K562 (cell line): Measurements from ENCODE around the gene CDH3. TPM values are rescaled to one million over a fixed set of nuclear protein-coding genes. Genes with fewer than 3 reads are reported as not detected.

ENCODE experiments used
- ATAC-seq: fragments of 200-7000 bp; cut with Tn5 transposase; 3 replicates; pipeline ENCODE4 v1.9.1; 2020; ENCODE audit warnings: moderate library complexity
- BruUV-seq: library from RNA; stranded (reverse); fragments of 400-500 nt; replicated peaks from 2 replicates; lab custom pipeline; 2021; lab: Mats Ljungman, UMichigan
- CTCF ChIA-PET: fragments of 300-600 bp; formaldehyde crosslinking; extraction: SDS; loops from one replicate; lab custom pipeline; 2021; ENCODE audit warnings: low intra/inter-chr PET ratio; lab: Yijun Ruan, JAX
- POLR2A ChIA-PET: fragments of 300-600, 350-650 bp; sonication (Branson Sonifier 250); formaldehyde crosslinking; extraction: SDS; loops from one replicate; lab custom pipeline; 2021; ENCODE audit warnings: antibody characterized with exemption, inconsistent platforms; lab: Yijun Ruan, JAX
- DNase-seq, 4 experiments: peaks; one replicate each; pipeline versions ENCODE4 v3.0.0 to v3.0.0-alpha.2; 2011 to 2018; ENCODE audit warnings: low spot score in 3 of 4, mixed read lengths in 3 of 4; ENCODE audit errors: extremely low read depth in 1 of 4
- FAIRE-seq: peaks from 2 replicates; lab custom pipeline; 2011; peaks lifted over from hg19 to GRCh38; lab: Jason Lieb, UNC
- H2AFZ ChIP-seq: 2 replicates; pipeline ENCODE4 v1.6.0; 2011; ENCODE audit warnings: low read depth, low read length, control low read depth, inconsistent platforms
- H3K27ac ChIP-seq: fragments of 200-600 bp; 3 replicates; pipeline ENCODE4 v1.8.0; 2011; ENCODE audit warnings: low read depth, mild to moderate bottlenecking, control low read depth, inconsistent platforms, low read length, moderate library complexity, mixed read lengths; ENCODE audit errors: extremely low read depth
- H3K27me3 ChIP-seq, 2 experiments: fragments of 300-600 bp in 1 of 2; 2 replicates in 1 of 2; 3 replicates in 1 of 2; pipeline versions ENCODE4 v1.6.0 to v1.8.0; 2011; ENCODE audit warnings: inconsistent platforms in 2 of 2, low read length in 2 of 2, mild to moderate bottlenecking in 1 of 2, mixed read lengths in 1 of 2, moderate library complexity in 1 of 2; ENCODE audit not compliant: control insufficient read depth in 2 of 2, insufficient read depth in 2 of 2
- H3K36me3 ChIP-seq: fragments of 300-600 bp; 3 replicates; pipeline ENCODE4 v1.8.0; 2011; ENCODE audit warnings: mild to moderate bottlenecking, low read length, inconsistent platforms; ENCODE audit not compliant: control insufficient read depth, insufficient read depth
- H3K4me1 ChIP-seq, 2 experiments: fragments of 200-600 bp in 1 of 2; replicated peaks in 1 of 2; 2 replicates in 1 of 2; 3 replicates in 1 of 2; pipeline versions ENCODE4 v1.5.1 to v1.8.0; 2011; ENCODE audit warnings: inconsistent platforms in 2 of 2, low read length in 2 of 2, mild to moderate bottlenecking in 1 of 2, mixed read lengths in 1 of 2, moderate library complexity in 1 of 2; ENCODE audit not compliant: control insufficient read depth in 2 of 2, insufficient read depth in 2 of 2
- H3K4me2 ChIP-seq: 2 replicates; pipeline ENCODE4 v1.6.1; 2011; ENCODE audit warnings: low read length, control low read depth, inconsistent platforms, mixed read lengths; ENCODE audit not compliant: insufficient read depth
- H3K4me3 ChIP-seq: fragments of 200-600 bp; sonication (generic), shearing (Covaris generic); 2 replicates; pipeline ENCODE4 v1.5.1; 2016; ENCODE audit warnings: control low read depth, inconsistent platforms
- H3K79me2 ChIP-seq: fragments of 200-600 bp; 3 replicates; pipeline ENCODE4 v1.8.0; 2011; ENCODE audit warnings: low read length, inconsistent platforms; ENCODE audit not compliant: control insufficient read depth, insufficient read depth
- H3K9ac ChIP-seq, 2 experiments: 2 replicates each; pipeline versions ENCODE4 v1.6.0 to v1.6.1; 2011; ENCODE audit warnings: low read depth in 2 of 2, low read length in 2 of 2, control low read depth in 1 of 2, inconsistent platforms in 1 of 2, mild to moderate bottlenecking in 1 of 2, mixed read lengths in 1 of 2; ENCODE audit not compliant: insufficient read depth in 1 of 2
- H3K9me1 ChIP-seq: one replicate; pipeline ENCODE4 v1.6.0; 2011; ENCODE audit warnings: inconsistent platforms, mild to moderate bottlenecking, low read length, moderate library complexity; ENCODE audit not compliant: control insufficient read depth, insufficient read depth
- H3K9me3 ChIP-seq: replicated peaks from 2 replicates; pipeline ENCODE4 v1.5.1; 2011; ENCODE audit warnings: low read depth, low read length, inconsistent platforms; ENCODE audit not compliant: control insufficient read depth, insufficient read depth
- H4K20me1 ChIP-seq: replicated peaks from 2 replicates; pipeline ENCODE4 v1.6.1; 2011; ENCODE audit warnings: low read length, inconsistent platforms, mixed read lengths; ENCODE audit not compliant: control insufficient read depth, insufficient read depth
- BACH1 ChIP-seq: fragments of 200-800 bp; sonication (Bioruptor generic); IDR thresholded peaks from 2 replicates; pipeline ENCODE4 v1.6.1; 2016; ENCODE audit warnings: missing genetic modification characterization, missing compliant biosample characterization
- CCAR2 ChIP-seq: fragments of 200-400 bp; formaldehyde crosslinking; IDR thresholded peaks from 2 replicates; pipeline ENCODE4 v1.6.1; 2017; ENCODE audit warnings: mild to moderate bottlenecking, low read depth, low read length
- NR4A1 ChIP-seq, 2 experiments: fragments of 250-450 bp in 1 of 2; fragments of 450-650 bp in 1 of 2; sonication (Bioruptor Pico) in 1 of 2; IDR thresholded peaks; 2 replicates each; pipeline versions ENCODE4 v1.4.0 to v1.6.1; 2016 to 2020; ENCODE audit warnings: mild to moderate bottlenecking in 2 of 2, missing compliant biosample characterization in 1 of 2, missing genetic modification characterization in 1 of 2, moderate library complexity in 1 of 2
- POU5F1 ChIP-seq: fragments of 150-350 bp; IDR thresholded peaks from 2 replicates; pipeline ENCODE4 v1.6.1; 2014; ENCODE audit warnings: borderline replicate concordance, low read length, low read depth, mild to moderate bottlenecking; ENCODE audit not compliant: partially characterized antibody
- ZFP91 ChIP-seq: sonication (generic); formaldehyde crosslinking; IDR thresholded peaks from 2 replicates; pipeline ENCODE4 v1.8.0; 2022; ENCODE audit warnings: mild to moderate bottlenecking, missing genetic modification reagents
- WGBS: fragments of 100-300 bp; shearing (Covaris generic); methylation state at CpG from one replicate; pipeline ENCODE4 v1.1.6; 2016; ENCODE audit warnings: low coverage, mixed read lengths; ENCODE audit not compliant: insufficient coverage; ENCODE audit errors: missing lambda C conversion rate; 5-methylcytosine and 5-hydroxymethylcytosine counted together
- in situ Hi-C: fragments of 300-500 bp; cut with MboI; formaldehyde crosslinking; loops from 4 replicates; pipeline ENCODE4 v1.15.0; 2018; ENCODE audit warnings: inconsistent platforms, mixed read lengths
- intact Hi-C: fragments of 100-400 bp; cut with micrococcal nuclease; formaldehyde crosslinking; loops from 2 replicates; pipeline ENCODE4 v1.14.2; 2022
- polyA plus RNA-seq, 8 experiments: library from polyadenylated mRNA; depleted of rRNA in 4 of 8; stranded (reverse) in 5 of 8; unstranded in 3 of 8; fragments of >200 nt; fragmentation: Nextera tagmentation in 2 of 8; fragmentation: Illumina TruSeq in 1 of 8; extraction: Ambion mirVana in 2 of 8; extraction: Trizol in 1 of 8; gene quantifications; 2 replicates each; pipeline versions ENCODE4 v1.2.1 to v1.2.3, GENCODE V29; 2011 to 2014; ENCODE audit warnings: inconsistent platforms in 1 of 8, missing spikeins in 1 of 8
- total RNA-seq, 7 experiments: library from RNA; depleted of rRNA in 6 of 7; stranded (reverse); fragments of >200 nt in 6 of 7; fragmentation: Illumina TruSeq in 2 of 7; extraction: Trizol in 2 of 7; gene quantifications; 2 replicates each; pipeline versions ENCODE4 v1.2.1 to v1.2.3, GENCODE V29; 2011 to 2021; ENCODE audit warnings: low replicate concordance in 1 of 7
- TF ChIP-seq, protein P1 (sequence below), 2 experiments: fragments of 450-650 bp; IDR thresholded peaks; 2 replicates each; pipeline ENCODE4 v1.6.1; 2018; ENCODE audit warnings: mild to moderate bottlenecking in 2 of 2, low read depth in 1 of 2; ENCODE audit not compliant: partially characterized antibody in 2 of 2

CDH3 gene
- total and polyA plus RNA-seq, 9 of the 15 experiments (the other 6 are each of a cell fraction or from before 2014, with no cell fraction given) = 0.06 to 0.09 TPM; not detected in 7

DNA sequence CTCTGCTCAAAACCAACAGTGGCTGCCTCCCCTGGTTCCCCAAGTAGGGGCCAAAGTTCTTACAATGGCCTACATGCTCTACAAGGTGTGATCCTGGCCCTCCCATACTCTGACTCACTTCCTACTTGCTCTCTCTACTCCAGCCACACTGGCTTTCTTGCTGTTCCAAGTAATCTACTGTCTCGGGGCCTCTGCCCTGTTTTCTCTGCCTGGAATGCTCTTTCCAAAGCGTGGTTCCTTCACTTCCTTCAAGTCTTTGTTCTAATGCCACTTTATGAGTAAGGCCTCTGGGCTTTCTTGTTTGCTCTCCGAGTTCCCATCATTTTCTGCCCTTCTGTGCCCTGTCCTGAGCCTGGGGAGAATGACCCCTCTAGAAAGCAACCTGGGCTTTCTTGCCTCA lies 4.1 kb upstream of the CDH3 start:
- intact Hi-C loops = no loop called here
- ChIA-PET CTCF (no interaction called here), POLR2A (no interaction called here)
- no peaks in the 10 kb centered on the region for H3K36me3 ChIP-seq
- no TSS peak for BruUV-seq
- H3K27me3 ChIP-seq = peaks cover 38 to 61% of the 10 kb centered on the region in 2 experiments
- no peak overlapping the region for H3K9ac ChIP-seq
- H3K4me2 ChIP-seq = no peak overlapping the region
- H3K27ac ChIP-seq = no peak overlapping the region
- H3K79me2 ChIP-seq = no peaks in the 10 kb centered on the region
- FAIRE-seq (no peak), DNase-seq (no peak), ATAC-seq (no peak)
- no peaks in the 10 kb centered on the region for H3K9me1 ChIP-seq
- no peaks in the 10 kb centered on the region for H3K9me3 ChIP-seq
- H3K4me1 ChIP-seq = peaks cover 0 to 21% of the 10 kb centered on the region in 2 experiments; a peak in 1 of 5 replicates
- H3K4me3 ChIP-seq = no peak overlapping the region
- H2AFZ ChIP-seq = no peak overlapping the region
- TF ChIP-seq, protein P1, sequence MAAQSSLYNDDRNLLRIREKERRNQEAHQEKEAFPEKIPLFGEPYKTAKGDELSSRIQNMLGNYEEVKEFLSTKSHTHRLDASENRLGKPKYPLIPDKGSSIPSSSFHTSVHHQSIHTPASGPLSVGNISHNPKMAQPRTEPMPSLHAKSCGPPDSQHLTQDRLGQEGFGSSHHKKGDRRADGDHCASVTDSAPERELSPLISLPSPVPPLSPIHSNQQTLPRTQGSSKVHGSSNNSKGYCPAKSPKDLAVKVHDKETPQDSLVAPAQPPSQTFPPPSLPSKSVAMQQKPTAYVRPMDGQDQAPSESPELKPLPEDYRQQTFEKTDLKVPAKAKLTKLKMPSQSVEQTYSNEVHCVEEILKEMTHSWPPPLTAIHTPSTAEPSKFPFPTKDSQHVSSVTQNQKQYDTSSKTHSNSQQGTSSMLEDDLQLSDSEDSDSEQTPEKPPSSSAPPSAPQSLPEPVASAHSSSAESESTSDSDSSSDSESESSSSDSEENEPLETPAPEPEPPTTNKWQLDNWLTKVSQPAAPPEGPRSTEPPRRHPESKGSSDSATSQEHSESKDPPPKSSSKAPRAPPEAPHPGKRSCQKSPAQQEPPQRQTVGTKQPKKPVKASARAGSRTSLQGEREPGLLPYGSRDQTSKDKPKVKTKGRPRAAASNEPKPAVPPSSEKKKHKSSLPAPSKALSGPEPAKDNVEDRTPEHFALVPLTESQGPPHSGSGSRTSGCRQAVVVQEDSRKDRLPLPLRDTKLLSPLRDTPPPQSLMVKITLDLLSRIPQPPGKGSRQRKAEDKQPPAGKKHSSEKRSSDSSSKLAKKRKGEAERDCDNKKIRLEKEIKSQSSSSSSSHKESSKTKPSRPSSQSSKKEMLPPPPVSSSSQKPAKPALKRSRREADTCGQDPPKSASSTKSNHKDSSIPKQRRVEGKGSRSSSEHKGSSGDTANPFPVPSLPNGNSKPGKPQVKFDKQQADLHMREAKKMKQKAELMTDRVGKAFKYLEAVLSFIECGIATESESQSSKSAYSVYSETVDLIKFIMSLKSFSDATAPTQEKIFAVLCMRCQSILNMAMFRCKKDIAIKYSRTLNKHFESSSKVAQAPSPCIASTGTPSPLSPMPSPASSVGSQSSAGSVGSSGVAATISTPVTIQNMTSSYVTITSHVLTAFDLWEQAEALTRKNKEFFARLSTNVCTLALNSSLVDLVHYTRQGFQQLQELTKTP (IDR thresholded peaks at IDR 0.05; ENCODE audit: low read depth in 1 of 2, partially characterized antibody in 2 of 2) = no peak
- TF ChIP-seq ZFP91 (CRISPR knock-in tag) (no peak), BACH1 (tag) (no peak), NR4A1 (CRISPR knock-in tag; IDR thresholded peaks at IDR 0.05) (no peak), NR4A1 (tag; IDR thresholded peaks at IDR 0.05) (no peak), CCAR2 (no peak), POU5F1 (no peak)
- in situ Hi-C loops = no loop called here
- no peaks in the 10 kb centered on the region for H4K20me1 ChIP-seq
- 3% methylated on average over 3 of the region's 3 CpGs for WGBS
